NT2/D1 (cell line): ENCODE data around the gene CARD9.

Experiments
- DNase-seq: peaks from one replicate; pipeline ENCODE4 v3.0.0-alpha.2; 2011; ENCODE audit warnings: low read depth, low spot score
- H3K27me3 ChIP-seq: 2 replicates; pipeline ENCODE4 v1.6.0; 2011; ENCODE audit warnings: mild to moderate bottlenecking; ENCODE audit not compliant: insufficient read length, insufficient read depth
- H3K36me3 ChIP-seq: 2 replicates; pipeline ENCODE4 v1.6.1; 2011; ENCODE audit warnings: mild to moderate bottlenecking, low read length, mixed read lengths; ENCODE audit not compliant: insufficient read depth, insufficient read length
- H3K4me1 ChIP-seq: 2 replicates; pipeline ENCODE4 v1.5.1; 2011; ENCODE audit not compliant: insufficient read depth, insufficient read length
- H3K4me3 ChIP-seq: 2 replicates; pipeline ENCODE4 v1.5.1; 2011; ENCODE audit warnings: low read depth; ENCODE audit not compliant: insufficient read length
- H3K9ac ChIP-seq: 2 replicates; pipeline ENCODE4 v1.6.0; 2011; ENCODE audit warnings: low read depth; ENCODE audit not compliant: insufficient read length
- H3K9me3 ChIP-seq: 2 replicates; pipeline ENCODE4 v1.5.1; 2011; ENCODE audit warnings: mild to moderate bottlenecking, low read length; ENCODE audit not compliant: insufficient read depth
- SUZ12 ChIP-seq: IDR thresholded peaks from 2 replicates; pipeline ENCODE4 v1.6.1; 2011; ENCODE audit not compliant: insufficient read length, insufficient read depth; ENCODE audit errors: extremely low read depth
- YY1 ChIP-seq: IDR thresholded peaks from 2 replicates; pipeline ENCODE4 v1.6.1; 2011; ENCODE audit not compliant: insufficient read length, insufficient read depth
- ZNF274 ChIP-seq: IDR thresholded peaks from 2 replicates; pipeline ENCODE4 v1.6.1; 2011; ENCODE audit warnings: mild to moderate bottlenecking, low read depth, low read length

CARD9 gene

GRCh38 chr9:136395020-136395340, 21.5 kb upstream of the CARD9 start:
- DNase-seq: no peak

GRCh38 chr9:136394312-136395019, 21.0 kb upstream of the CARD9 start:
- Histone ChIP-seq H3K4me3 (no peak overlapping the region), H3K27me3 (no peaks in the 10 kb centered on the region), H3K9ac (no peak overlapping the region), H3K4me1 (peaks cover 10% of the 10 kb centered on the region), H3K9me3 (no peaks in the 10 kb centered on the region), H3K36me3 (peaks cover 89% of the 10 kb centered on the region)
- DNase-seq: no peak
- TF ChIP-seq ZNF274 (no peak), YY1 (no peak), SUZ12 (no peak)

More at GRCh38 chr9:136395020-136395340, 21.5 kb upstream of the CARD9 start:
- H3K4me3 ChIP-seq: no peak overlapping the region
- TF ChIP-seq SUZ12 (no peak), YY1 (no peak), ZNF274 (no peak)
- no peaks in the 10 kb centered on the region for H3K27me3 ChIP-seq
- no peaks in the 10 kb centered on the region for H3K9me3 ChIP-seq
- H3K4me1 ChIP-seq: peaks cover 10% of the 10 kb centered on the region
- H3K9ac ChIP-seq: no peak overlapping the region
- peaks cover 83% of the 10 kb centered on the region for H3K36me3 ChIP-seq

DNA sequence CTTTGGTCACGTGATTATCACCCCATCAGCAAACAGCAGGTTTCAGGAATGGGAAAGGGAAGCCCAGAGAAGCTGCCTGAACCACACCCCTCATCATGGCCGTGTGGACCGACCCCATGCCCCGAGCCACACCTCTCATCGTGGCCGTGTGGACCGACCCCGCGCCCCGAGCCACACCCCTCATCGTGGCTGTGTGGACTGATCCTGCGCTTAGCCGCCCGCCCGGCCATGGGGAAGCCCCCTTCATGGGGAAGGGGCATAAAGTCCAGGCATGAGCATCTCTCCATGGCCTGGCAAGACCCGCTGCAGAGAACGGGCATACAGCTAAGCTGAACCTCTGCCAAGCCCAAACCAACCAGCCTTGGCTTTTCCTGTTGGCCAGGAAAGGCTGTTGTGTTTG, 20.1 kb upstream of the CARD9 start:
- H3K27me3 ChIP-seq: no peaks in the 10 kb centered on the region
- TF ChIP-seq ZNF274 (no peak), YY1 (no peak), SUZ12 (no peak)
- peaks cover 93% of the 10 kb centered on the region for H3K36me3 ChIP-seq
- H3K9me3 ChIP-seq: no peaks in the 10 kb centered on the region
- no peak for DNase-seq
- no peak overlapping the region for H3K4me3 ChIP-seq
- H3K4me1 ChIP-seq: peaks cover 5% of the 10 kb centered on the region
- H3K9ac ChIP-seq: no peak overlapping the region

DNA sequence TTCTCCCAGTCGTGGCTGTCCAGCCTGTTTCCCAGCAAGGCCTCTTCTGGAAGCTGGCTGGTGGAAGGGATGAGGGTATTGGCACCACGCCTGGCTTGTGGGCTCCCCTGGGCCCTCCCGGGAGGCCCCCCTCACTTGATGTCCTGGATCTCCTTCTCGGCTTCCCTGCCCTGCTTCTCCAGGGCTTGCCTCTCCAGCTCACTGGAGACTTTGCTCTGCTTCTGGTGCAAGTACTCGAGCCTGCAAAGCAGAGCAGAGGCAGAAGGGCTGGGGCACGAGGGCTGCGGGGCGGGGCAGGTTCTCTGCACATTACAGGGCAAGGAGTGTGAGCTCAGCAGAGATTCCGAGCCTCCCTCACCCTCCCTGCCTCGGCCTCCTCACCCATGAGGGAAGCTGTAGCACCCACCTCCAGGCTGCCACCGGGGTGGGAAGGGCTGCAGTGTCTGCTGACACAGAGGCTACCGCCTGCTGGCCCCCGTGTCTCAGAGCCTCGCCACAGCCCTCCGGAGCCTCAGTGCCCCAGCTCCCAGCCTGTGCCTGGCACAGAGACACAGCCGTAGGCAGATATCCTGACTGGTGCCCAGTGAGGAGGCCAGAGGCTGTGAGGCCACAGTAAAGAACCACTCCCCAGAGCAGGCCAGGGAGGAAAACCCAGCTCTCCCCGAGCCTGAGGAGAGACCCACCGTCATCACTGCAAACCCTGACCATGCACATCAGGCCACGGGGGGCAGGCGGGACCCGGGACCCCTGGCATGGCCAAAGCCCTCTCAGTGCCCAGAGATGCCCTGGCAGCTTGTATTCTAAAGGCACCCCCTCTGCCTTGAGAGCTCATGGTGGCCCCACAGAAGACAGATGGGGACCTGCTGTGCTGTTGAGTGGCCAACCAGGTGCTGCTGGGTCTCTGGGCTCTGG, 19.3 kb upstream of the CARD9 start:
- DNase-seq: no peak
- Histone ChIP-seq H3K4me3 (no peak overlapping the region), H3K27me3 (no peaks in the 10 kb centered on the region), H3K36me3 (peaks cover 93% of the 10 kb centered on the region), H3K4me1 (peaks cover 2% of the 10 kb centered on the region), H3K9me3 (no peaks in the 10 kb centered on the region), H3K9ac (no peak overlapping the region)
- TF ChIP-seq SUZ12 (no peak), ZNF274 (no peak), YY1 (no peak)

- H3K4me3 ChIP-seq: no peak overlapping the region
- H3K36me3 ChIP-seq: peaks cover 95% of the 10 kb centered on the region
- H3K9ac ChIP-seq: no peak overlapping the region
- no peak for DNase-seq
- peaks cover 2% of the 10 kb centered on the region for H3K4me1 ChIP-seq
- TF ChIP-seq SUZ12 (no peak), ZNF274 (no peak)
- no peaks in the 10 kb centered on the region for H3K9me3 ChIP-seq
- no peaks in the 10 kb centered on the region for H3K27me3 ChIP-seq
These were observed 18.5 kb upstream of the CARD9 start for GRCh38 chr9:136391737-136392537.

DNA sequence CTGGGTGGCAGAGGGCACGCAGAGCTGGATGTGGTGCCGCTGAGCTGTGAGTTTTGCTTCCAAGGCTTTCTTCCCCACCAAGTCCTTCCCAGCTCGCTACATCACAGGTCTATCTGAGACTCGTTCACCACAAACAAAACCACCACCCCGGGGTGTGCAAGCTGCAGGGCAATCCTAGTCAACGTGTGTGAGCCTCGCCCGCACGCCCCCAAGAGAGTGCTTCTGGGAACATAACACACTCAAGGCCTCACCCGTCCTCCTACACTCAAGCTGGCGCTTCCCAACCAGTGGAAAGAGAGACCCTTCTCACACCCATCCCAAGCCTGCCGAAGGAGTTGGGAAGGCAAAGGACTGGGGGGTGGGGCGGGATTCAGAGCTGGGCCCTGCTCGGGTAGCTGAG, 15.9 kb upstream of the CARD9 start:
- Histone ChIP-seq H3K27me3 (no peaks in the 10 kb centered on the region), H3K36me3 (peaks cover 91% of the 10 kb centered on the region), H3K9me3 (no peaks in the 10 kb centered on the region), H3K9ac (no peak overlapping the region), H3K4me1 (peaks cover 2% of the 10 kb centered on the region), H3K4me3 (no peak overlapping the region)
- DNase-seq: no peak
- TF ChIP-seq YY1 (no peak), SUZ12 (no peak), ZNF274 (no peak)

DNA sequence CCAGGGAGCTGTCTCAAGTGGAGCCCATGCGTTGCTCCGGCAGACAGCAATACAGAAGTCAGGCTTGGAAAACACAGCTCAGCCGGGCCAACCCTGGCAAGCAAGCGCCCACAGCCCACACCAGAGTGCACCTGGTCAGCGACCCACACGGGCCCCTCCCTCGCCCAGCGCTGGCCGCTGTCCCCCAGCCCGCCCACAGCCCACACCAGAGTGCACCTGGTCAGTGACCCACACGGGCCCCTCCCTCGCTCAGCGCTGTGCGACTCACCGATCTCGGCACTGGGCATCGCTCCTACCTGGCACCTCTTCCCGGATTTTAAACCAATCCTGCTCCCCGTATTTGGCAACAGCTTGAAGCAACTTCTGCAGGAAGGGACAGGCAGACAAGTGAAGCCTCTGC, 13.7 kb upstream of the CARD9 start:
- TF ChIP-seq SUZ12 (no peak), ZNF274 (no peak), YY1 (no peak)
- no peaks in the 10 kb centered on the region for H3K27me3 ChIP-seq
- H3K4me1 ChIP-seq: no peaks in the 10 kb centered on the region
- peaks cover 91% of the 10 kb centered on the region for H3K36me3 ChIP-seq
- no peak for DNase-seq
- no peak overlapping the region for H3K9ac ChIP-seq
- no peaks in the 10 kb centered on the region for H3K9me3 ChIP-seq
- H3K4me3 ChIP-seq: no peak overlapping the region
